Endodermal cell (in vitro differentiated cells): ENCODE measurements around the gene TRABD. TPM values are rescaled to one million over a fixed set of nuclear protein-coding genes. Genes with fewer than 3 reads are reported as not detected.

Experiments
- DNase-seq: peaks from one replicate; pipeline ENCODE4 v3.0.0-alpha.2; 2017
- H3K27ac ChIP-seq: 2 replicates; pipeline ENCODE4 v1.5.1; 2013; ENCODE audit warnings: mild to moderate bottlenecking, low read depth, low read length, moderate library complexity
- H3K27me3 ChIP-seq: 2 replicates; pipeline ENCODE4 v1.6.1; 2013; ENCODE audit warnings: mild to moderate bottlenecking, low read length, moderate library complexity; ENCODE audit not compliant: insufficient read depth, control insufficient read depth, poor library complexity, severe bottlenecking
- H3K36me3 ChIP-seq: 2 replicates; pipeline ENCODE4 v1.7.0; 2013; ENCODE audit warnings: mild to moderate bottlenecking, low read length, moderate library complexity; ENCODE audit not compliant: control insufficient read depth, insufficient read depth
- H3K4me1 ChIP-seq: one replicate; pipeline ENCODE4 v1.7.0; 2013; ENCODE audit warnings: low read length; ENCODE audit not compliant: control insufficient read depth, insufficient read depth
- H3K4me3 ChIP-seq: 2 replicates; pipeline ENCODE4 v1.5.1; 2013; ENCODE audit warnings: mild to moderate bottlenecking, low read length, moderate library complexity
- H3K9ac ChIP-seq: 2 replicates; pipeline ENCODE4 v1.6.1; 2013; ENCODE audit warnings: mild to moderate bottlenecking, low read length, moderate library complexity; ENCODE audit not compliant: poor library complexity, severe bottlenecking; ENCODE audit errors: extremely low read depth
- H3K9me3 ChIP-seq: 2 replicates; pipeline ENCODE4 v1.6.1; 2013; ENCODE audit warnings: mild to moderate bottlenecking, low read length, moderate library complexity; ENCODE audit not compliant: control insufficient read depth
- H3K27ac Mint-ChIP-seq: 2 replicates; pipeline ENCODE4 v1.8.0; 2020; ENCODE audit warnings: mixed read lengths
- H3K27me3 Mint-ChIP-seq: 2 replicates; pipeline ENCODE4 v1.8.0; 2021; ENCODE audit warnings: mild to moderate bottlenecking, mixed read lengths; ENCODE audit not compliant: insufficient read depth
- H3K36me3 Mint-ChIP-seq: 2 replicates; pipeline ENCODE4 v1.8.0; 2020; ENCODE audit warnings: low read depth, mixed read lengths
- H3K4me1 Mint-ChIP-seq: 2 replicates; pipeline ENCODE4 v1.8.0; 2020; ENCODE audit warnings: mixed read lengths
- H3K4me3 Mint-ChIP-seq: 2 replicates; pipeline ENCODE4 v1.8.0; 2020; ENCODE audit warnings: mild to moderate bottlenecking, moderate library complexity, mixed read lengths
- H3K9me3 Mint-ChIP-seq: 2 replicates; pipeline ENCODE4 v1.8.0; 2020; ENCODE audit warnings: mild to moderate bottlenecking, mixed read lengths
- CTCF ChIP-seq: fragments of 200-600 bp; sonication (generic); conservative IDR thresholded peaks from 2 replicates; pipeline ENCODE4 v1.5.0; 2021; ENCODE audit warnings: antibody characterized with exemption, mild to moderate bottlenecking
- WGBS, 2 experiments: methylation state at CpG; one replicate each; pipeline versions ENCODE4 v1.1.5 to v1.1.7; 2013; ENCODE audit warnings: missing lambda C conversion rate in 2 of 2, mixed read lengths in 1 of 2; ENCODE audit not compliant: insufficient coverage in 1 of 2, insufficient read length in 1 of 2; 5-methylcytosine and 5-hydroxymethylcytosine counted together
- total RNA-seq, 2 donors: library from RNA; stranded (reverse); fragmentation: NEBNext Ultra II Directional in 1 of 2; extraction: Animal tissue kit (Norgen Biotek cat#: 25700) in 1 of 2; gene quantifications; 2 replicates in 1 of 2; 3 replicates in 1 of 2; pipeline ENCODE4 v1.2.1, GENCODE V29; 2021

Gene TRABD
- total RNA-seq, 2 donors from 2014 or later = 49.6 to 56.4 TPM

DNA sequence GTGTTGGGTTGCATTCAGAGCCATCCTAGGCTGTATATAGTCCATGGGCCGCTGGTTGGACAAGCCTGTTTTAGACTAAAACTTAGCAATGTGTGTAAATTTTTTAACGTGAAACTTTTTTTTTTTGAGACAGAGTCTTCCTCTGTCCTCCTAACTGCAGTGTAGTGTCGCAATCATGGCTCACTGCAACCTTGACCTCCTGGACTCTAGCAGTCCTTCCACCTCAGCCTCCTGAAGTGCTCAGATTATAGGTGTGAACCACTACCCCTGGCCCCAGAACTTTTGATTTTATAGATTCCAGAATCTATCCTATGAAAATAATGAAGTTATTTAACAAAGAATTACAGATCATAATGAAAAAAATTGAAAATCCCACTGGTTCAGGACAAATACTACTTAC is 45.1 kb upstream of the TRABD start:
- no peak overlapping the region for H3K27ac ChIP-seq
- H3K36me3 ChIP-seq = no peaks in the 10 kb centered on the region
- no peak overlapping the region for H3K4me3 ChIP-seq
- no peak for TF ChIP-seq CTCF
- H3K36me3 Mint-ChIP-seq = no peaks in the 10 kb centered on the region
- peaks cover 6% of the 10 kb centered on the region for H3K4me1 Mint-ChIP-seq
- no peaks in the 10 kb centered on the region for H3K9me3 ChIP-seq
- peaks cover 1% of the 10 kb centered on the region for H3K27me3 Mint-ChIP-seq
- H3K27me3 ChIP-seq = no peaks in the 10 kb centered on the region
- H3K4me3 Mint-ChIP-seq = no peak overlapping the region
- H3K4me1 ChIP-seq = peaks cover 7% of the 10 kb centered on the region
- DNase-seq = no peak
- peaks cover 2% of the 10 kb centered on the region for H3K9me3 Mint-ChIP-seq
- H3K9ac ChIP-seq = no peak overlapping the region
- H3K27ac Mint-ChIP-seq = no peak overlapping the region
- 87 to 91% methylated on average over 3 of the region's 3 CpGs for WGBS, 2 experiments

DNA sequence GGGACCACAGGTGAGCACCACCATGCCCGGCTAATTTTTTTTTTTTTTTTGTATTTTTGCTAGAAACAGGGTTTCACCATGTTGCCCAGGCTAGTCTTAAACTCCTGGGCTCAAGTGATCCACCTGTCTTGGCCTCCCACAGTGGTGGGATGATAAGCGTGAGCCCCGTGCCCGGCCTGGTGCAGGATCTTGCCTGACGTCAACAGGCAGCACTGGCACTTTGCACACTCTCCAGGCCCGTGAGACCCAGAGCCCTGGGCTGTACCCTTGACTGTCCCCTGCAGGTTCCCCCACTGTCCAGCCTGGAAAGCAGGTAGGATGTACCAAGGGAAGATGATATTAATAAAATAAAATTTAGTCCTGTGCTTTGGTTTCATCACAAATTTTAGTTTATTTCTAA is 44.3 kb upstream of the TRABD start:
- Histone ChIP-seq H3K4me1 (peaks cover 7% of the 10 kb centered on the region), H3K4me3 (no peak overlapping the region), H3K9ac (no peak overlapping the region), H3K36me3 (no peaks in the 10 kb centered on the region), H3K27me3 (no peaks in the 10 kb centered on the region), H3K9me3 (no peaks in the 10 kb centered on the region), H3K27ac (no peak overlapping the region)
- H3K27me3 Mint-ChIP-seq = peaks cover 1% of the 10 kb centered on the region
- peaks cover 6% of the 10 kb centered on the region for H3K4me1 Mint-ChIP-seq
- H3K27ac Mint-ChIP-seq = no peak overlapping the region
- no peak overlapping the region for H3K4me3 Mint-ChIP-seq
- peaks cover 2% of the 10 kb centered on the region for H3K9me3 Mint-ChIP-seq
- TF ChIP-seq CTCF = no peak
- WGBS, 2 experiments = 81 to 94% methylated on average over 5 to 6 of the region's 6 CpGs
- H3K36me3 Mint-ChIP-seq = no peaks in the 10 kb centered on the region
- DNase-seq = no peak

GRCh38 chr22:50141891-50142363 is 43.8 kb upstream of the TRABD start:
- peak; percentile 70 for TF ChIP-seq CTCF
- 46 to 75% methylated on average over 4 to 11 of the region's 11 CpGs for WGBS, 2 experiments
- H3K27me3 ChIP-seq = no peaks in the 10 kb centered on the region
- H3K9ac ChIP-seq = no peak overlapping the region
- Mint-ChIP-seq H3K27me3 (peaks cover 1% of the 10 kb centered on the region), H3K4me1 (peaks cover 6% of the 10 kb centered on the region), H3K4me3 (no peak overlapping the region), H3K27ac (no peak overlapping the region), H3K36me3 (no peaks in the 10 kb centered on the region), H3K9me3 (peaks cover 2% of the 10 kb centered on the region)
- H3K36me3 ChIP-seq = no peaks in the 10 kb centered on the region
- H3K27ac ChIP-seq = no peak overlapping the region
- peak; percentile 72 for DNase-seq
- peaks cover 7% of the 10 kb centered on the region for H3K4me1 ChIP-seq
- no peaks in the 10 kb centered on the region for H3K9me3 ChIP-seq
- no peak overlapping the region for H3K4me3 ChIP-seq
